K562 (cell line): Measurements from ENCODE around the gene ASB2. TPM values are rescaled to one million over a fixed set of nuclear protein-coding genes. Genes with fewer than 3 reads are reported as not detected.

Source experiments
- ATAC-seq: fragments of 200-7000 bp; cut with Tn5 transposase; 3 replicates; pipeline ENCODE4 v1.9.1; 2020; ENCODE audit warnings: moderate library complexity
- BruUV-seq: library from RNA; stranded (reverse); fragments of 400-500 nt; replicated peaks from 2 replicates; lab custom pipeline; 2021; lab: Mats Ljungman, UMichigan
- CTCF ChIA-PET: fragments of 300-600 bp; formaldehyde crosslinking; extraction: SDS; loops from one replicate; lab custom pipeline; 2021; ENCODE audit warnings: low intra/inter-chr PET ratio; lab: Yijun Ruan, JAX
- POLR2A ChIA-PET: fragments of 300-600, 350-650 bp; sonication (Branson Sonifier 250); formaldehyde crosslinking; extraction: SDS; loops from one replicate; lab custom pipeline; 2021; ENCODE audit warnings: antibody characterized with exemption, inconsistent platforms; lab: Yijun Ruan, JAX
- DNase-seq, 4 experiments: peaks; one replicate each; pipeline versions ENCODE4 v3.0.0 to v3.0.0-alpha.2; 2011 to 2018; ENCODE audit warnings: low spot score in 3 of 4, mixed read lengths in 3 of 4; ENCODE audit errors: extremely low read depth in 1 of 4
- FAIRE-seq: peaks from 2 replicates; lab custom pipeline; 2011; peaks lifted over from hg19 to GRCh38; lab: Jason Lieb, UNC
- H2AFZ ChIP-seq: 2 replicates; pipeline ENCODE4 v1.6.0; 2011; ENCODE audit warnings: low read depth, low read length, control low read depth, inconsistent platforms
- H3K27ac ChIP-seq: fragments of 200-600 bp; 3 replicates; pipeline ENCODE4 v1.8.0; 2011; ENCODE audit warnings: low read depth, mild to moderate bottlenecking, control low read depth, inconsistent platforms, low read length, moderate library complexity, mixed read lengths; ENCODE audit errors: extremely low read depth
- H3K27me3 ChIP-seq, 2 experiments: fragments of 300-600 bp in 1 of 2; 2 replicates in 1 of 2; 3 replicates in 1 of 2; pipeline versions ENCODE4 v1.6.0 to v1.8.0; 2011; ENCODE audit warnings: inconsistent platforms in 2 of 2, low read length in 2 of 2, mild to moderate bottlenecking in 1 of 2, mixed read lengths in 1 of 2, moderate library complexity in 1 of 2; ENCODE audit not compliant: control insufficient read depth in 2 of 2, insufficient read depth in 2 of 2
- H3K36me3 ChIP-seq: fragments of 300-600 bp; 3 replicates; pipeline ENCODE4 v1.8.0; 2011; ENCODE audit warnings: mild to moderate bottlenecking, low read length, inconsistent platforms; ENCODE audit not compliant: control insufficient read depth, insufficient read depth
- H3K4me1 ChIP-seq, 2 experiments: fragments of 200-600 bp in 1 of 2; replicated peaks in 1 of 2; 2 replicates in 1 of 2; 3 replicates in 1 of 2; pipeline versions ENCODE4 v1.5.1 to v1.8.0; 2011; ENCODE audit warnings: inconsistent platforms in 2 of 2, low read length in 2 of 2, mild to moderate bottlenecking in 1 of 2, mixed read lengths in 1 of 2, moderate library complexity in 1 of 2; ENCODE audit not compliant: control insufficient read depth in 2 of 2, insufficient read depth in 2 of 2
- H3K4me2 ChIP-seq: 2 replicates; pipeline ENCODE4 v1.6.1; 2011; ENCODE audit warnings: low read length, control low read depth, inconsistent platforms, mixed read lengths; ENCODE audit not compliant: insufficient read depth
- H3K4me3 ChIP-seq: fragments of 200-600 bp; sonication (generic), shearing (Covaris generic); 2 replicates; pipeline ENCODE4 v1.5.1; 2016; ENCODE audit warnings: control low read depth, inconsistent platforms
- H3K79me2 ChIP-seq: fragments of 200-600 bp; 3 replicates; pipeline ENCODE4 v1.8.0; 2011; ENCODE audit warnings: low read length, inconsistent platforms; ENCODE audit not compliant: control insufficient read depth, insufficient read depth
- H3K9ac ChIP-seq, 2 experiments: 2 replicates each; pipeline versions ENCODE4 v1.6.0 to v1.6.1; 2011; ENCODE audit warnings: low read depth in 2 of 2, low read length in 2 of 2, control low read depth in 1 of 2, inconsistent platforms in 1 of 2, mild to moderate bottlenecking in 1 of 2, mixed read lengths in 1 of 2; ENCODE audit not compliant: insufficient read depth in 1 of 2
- H3K9me1 ChIP-seq: one replicate; pipeline ENCODE4 v1.6.0; 2011; ENCODE audit warnings: inconsistent platforms, mild to moderate bottlenecking, low read length, moderate library complexity; ENCODE audit not compliant: control insufficient read depth, insufficient read depth
- H3K9me3 ChIP-seq: replicated peaks from 2 replicates; pipeline ENCODE4 v1.5.1; 2011; ENCODE audit warnings: low read depth, low read length, inconsistent platforms; ENCODE audit not compliant: control insufficient read depth, insufficient read depth
- H4K20me1 ChIP-seq: replicated peaks from 2 replicates; pipeline ENCODE4 v1.6.1; 2011; ENCODE audit warnings: low read length, inconsistent platforms, mixed read lengths; ENCODE audit not compliant: control insufficient read depth, insufficient read depth
- HDAC1 ChIP-seq, 2 experiments: fragments of 450-650 bp; IDR thresholded peaks; 2 replicates each; pipeline ENCODE4 v1.6.1; 2016 to 2017; ENCODE audit warnings: inconsistent platforms in 1 of 2, mild to moderate bottlenecking in 1 of 2, moderate library complexity in 1 of 2
- MCM2 ChIP-seq: fragments of 450-650 bp; IDR thresholded peaks from 2 replicates; pipeline ENCODE4 v1.6.1; 2017; ENCODE audit warnings: low read depth, mild to moderate bottlenecking
- MYBL2 ChIP-seq, 2 experiments: fragments of 450-650 bp in 1 of 2; sonication (generic) in 1 of 2; formaldehyde crosslinking in 1 of 2; IDR thresholded peaks; 2 replicates each; pipeline versions ENCODE4 v1.6.1 to v1.8.1; 2017 to 2022; ENCODE audit warnings: borderline replicate concordance in 1 of 2, inconsistent platforms in 1 of 2, low read depth in 1 of 2, mild to moderate bottlenecking in 1 of 2, missing genetic modification reagents in 1 of 2, moderate library complexity in 1 of 2
- NFYB ChIP-seq: IDR thresholded peaks from 2 replicates; pipeline ENCODE4 v1.6.1; 2011; ENCODE audit warnings: mild to moderate bottlenecking, moderate library complexity; ENCODE audit not compliant: insufficient read length; ENCODE audit errors: extremely low read depth
- PHF21A ChIP-seq: fragments of 450-650 bp; IDR thresholded peaks from 2 replicates; pipeline ENCODE4 v1.6.1; 2017; ENCODE audit warnings: low read depth, borderline replicate concordance
- RBM34 ChIP-seq: fragments of 200-400 bp; formaldehyde crosslinking; IDR thresholded peaks from 2 replicates; pipeline ENCODE4 v1.6.1; 2018; ENCODE audit warnings: low read length, borderline replicate concordance; ENCODE audit not compliant: insufficient read depth
- SIN3A ChIP-seq, 2 experiments: fragments of 150-350 bp in 1 of 2; IDR thresholded peaks; 2 replicates each; pipeline ENCODE4 v1.6.1; 2011 to 2016; ENCODE audit warnings: borderline replicate concordance in 2 of 2, low read depth in 2 of 2, low read length in 2 of 2, mild to moderate bottlenecking in 2 of 2, moderate library complexity in 2 of 2; ENCODE audit not compliant: control insufficient read depth in 1 of 2
- SRSF7 ChIP-seq: fragments of 200-400 bp; formaldehyde crosslinking; optimal IDR thresholded peaks from 2 replicates; pipeline ENCODE3; 2017; ENCODE audit warnings: mild to moderate bottlenecking, low read depth, low read length
- TEAD4 ChIP-seq, 2 experiments: sonication (generic) in 1 of 2; formaldehyde crosslinking in 1 of 2; IDR thresholded peaks; 2 replicates each; pipeline versions ENCODE4 v1.6.1 to v1.8.0; 2012 to 2022; ENCODE audit warnings: borderline replicate concordance in 1 of 2, inconsistent platforms in 1 of 2, low read length in 1 of 2, mild to moderate bottlenecking in 1 of 2, missing genetic modification reagents in 1 of 2
- ZNF584 ChIP-seq: fragments of 200-800 bp; sonication (Bioruptor generic); IDR thresholded peaks from 2 replicates; pipeline ENCODE4 v1.6.1; 2016; ENCODE audit warnings: low read depth, mild to moderate bottlenecking, missing genetic modification characterization, missing compliant biosample characterization
- ZNF780A ChIP-seq: fragments of 250-450 bp; sonication (Bioruptor Pico); IDR thresholded peaks from 2 replicates; pipeline ENCODE4 v1.5.0; 2021; ENCODE audit warnings: mild to moderate bottlenecking
- WGBS: fragments of 100-300 bp; shearing (Covaris generic); methylation state at CpG from one replicate; pipeline ENCODE4 v1.1.6; 2016; ENCODE audit warnings: low coverage, mixed read lengths; ENCODE audit not compliant: insufficient coverage; ENCODE audit errors: missing lambda C conversion rate; 5-methylcytosine and 5-hydroxymethylcytosine counted together
- in situ Hi-C: fragments of 300-500 bp; cut with MboI; formaldehyde crosslinking; loops from 4 replicates; pipeline ENCODE4 v1.15.0; 2018; ENCODE audit warnings: inconsistent platforms, mixed read lengths
- intact Hi-C: fragments of 100-400 bp; cut with micrococcal nuclease; formaldehyde crosslinking; loops from 2 replicates; pipeline ENCODE4 v1.14.2; 2022
- polyA plus RNA-seq, 8 experiments: library from polyadenylated mRNA; depleted of rRNA in 4 of 8; stranded (reverse) in 5 of 8; unstranded in 3 of 8; fragments of >200 nt; fragmentation: Nextera tagmentation in 2 of 8; fragmentation: Illumina TruSeq in 1 of 8; extraction: Ambion mirVana in 2 of 8; extraction: Trizol in 1 of 8; gene quantifications; 2 replicates each; pipeline versions ENCODE4 v1.2.1 to v1.2.3, GENCODE V29; 2011 to 2014; ENCODE audit warnings: inconsistent platforms in 1 of 8, missing spikeins in 1 of 8
- total RNA-seq, 7 experiments: library from RNA; depleted of rRNA in 6 of 7; stranded (reverse); fragments of >200 nt in 6 of 7; fragmentation: Illumina TruSeq in 2 of 7; extraction: Trizol in 2 of 7; gene quantifications; 2 replicates each; pipeline versions ENCODE4 v1.2.1 to v1.2.3, GENCODE V29; 2011 to 2021; ENCODE audit warnings: low replicate concordance in 1 of 7
- TF ChIP-seq, protein P1 (sequence below): fragments of 250-450 bp; sonication (Bioruptor Pico); IDR thresholded peaks from 2 replicates; pipeline ENCODE4 v1.5.0; 2020; ENCODE audit warnings: mild to moderate bottlenecking
- TF ChIP-seq, protein P2 (sequence below): fragments of 450-650 bp; formaldehyde crosslinking; IDR thresholded peaks from 2 replicates; pipeline ENCODE4 v1.4.0; 2022; ENCODE audit warnings: missing genetic modification characterization

ASB2 gene
- total and polyA plus RNA-seq, 9 of the 15 experiments (the other 6 are each of a cell fraction or from before 2014, with no cell fraction given), result not detected

DNA sequence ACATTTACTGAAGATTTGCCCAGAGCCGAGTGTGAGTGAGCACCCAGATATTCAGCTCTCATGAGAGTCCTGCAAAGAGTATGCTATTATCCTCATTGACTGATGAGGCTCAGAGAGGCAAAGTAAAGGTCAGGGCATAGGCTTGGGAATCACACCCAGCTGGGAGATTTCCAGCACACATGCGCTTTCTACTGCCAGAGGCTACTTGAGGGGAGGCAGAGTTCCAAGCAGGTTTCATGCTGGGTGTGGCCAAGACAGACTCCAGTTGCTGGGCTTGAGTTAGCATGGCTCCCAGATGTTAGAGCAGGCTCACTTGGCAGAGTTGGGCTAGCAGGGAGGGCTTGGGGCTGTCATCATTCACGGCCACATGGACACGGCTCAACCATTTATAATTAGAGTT, 63.6 kb downstream of the ASB2 start:
- Histone ChIP-seq H3K9ac (no peak overlapping the region), H3K4me2 (no peak overlapping the region), H3K4me1 (no peaks in the 10 kb centered on the region), H3K27ac (no peak overlapping the region), H3K36me3 (no peaks in the 10 kb centered on the region), H4K20me1 (no peaks in the 10 kb centered on the region), H3K4me3 (no peak overlapping the region), H3K79me2 (no peaks in the 10 kb centered on the region), H2AFZ (no peak overlapping the region), H3K27me3 (no peaks in the 10 kb centered on the region), H3K9me1 (no peaks in the 10 kb centered on the region), H3K9me3 (no peaks in the 10 kb centered on the region)
- DNase-seq (no peak), FAIRE-seq (no peak), ATAC-seq (no peak)
- WGBS, result 0% methylated on average over 4 of the region's 4 CpGs
- ChIA-PET POLR2A (no interaction called here), CTCF (no interaction called here)
- BruUV-seq, result no TSS peak
- in situ Hi-C loops, result no loop called here
- intact Hi-C loops, result no loop called here
- TF ChIP-seq ZNF780A (no peak), SIN3A (IDR thresholded peaks at IDR 0.05; ENCODE audit: borderline replicate concordance in 2 of 2, control insufficient read depth in 1 of 2, low read depth in 2 of 2, low read length in 2 of 2) (no peak), SRSF7 (no peak), NFYB (no peak), PHF21A (no peak), TEAD4 (IDR thresholded peaks at IDR 0.05; ENCODE audit: low read length) (no peak), TEAD4 (CRISPR knock-in tag; IDR thresholded peaks at IDR 0.05; ENCODE audit: borderline replicate concordance) (no peak), RBM34 (no peak), HDAC1 (IDR thresholded peaks at IDR 0.05) (no peak), ZNF584 (no peak), MYBL2 (IDR thresholded peaks at IDR 0.05; ENCODE audit: low read depth) (no peak), MYBL2 (CRISPR knock-in tag; IDR thresholded peaks at IDR 0.05; ENCODE audit: borderline replicate concordance) (no peak), MCM2 (no peak)
- TF ChIP-seq, protein P1, sequence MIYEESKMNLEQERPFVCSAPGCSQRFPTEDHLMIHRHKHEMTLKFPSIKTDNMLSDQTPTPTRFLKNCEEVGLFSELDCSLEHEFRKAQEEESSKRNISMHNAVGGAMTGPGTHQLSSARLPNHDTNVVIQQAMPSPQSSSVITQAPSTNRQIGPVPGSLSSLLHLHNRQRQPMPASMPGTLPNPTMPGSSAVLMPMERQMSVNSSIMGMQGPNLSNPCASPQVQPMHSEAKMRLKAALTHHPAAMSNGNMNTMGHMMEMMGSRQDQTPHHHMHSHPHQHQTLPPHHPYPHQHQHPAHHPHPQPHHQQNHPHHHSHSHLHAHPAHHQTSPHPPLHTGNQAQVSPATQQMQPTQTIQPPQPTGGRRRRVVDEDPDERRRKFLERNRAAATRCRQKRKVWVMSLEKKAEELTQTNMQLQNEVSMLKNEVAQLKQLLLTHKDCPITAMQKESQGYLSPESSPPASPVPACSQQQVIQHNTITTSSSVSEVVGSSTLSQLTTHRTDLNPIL (CRISPR knock-in tag), result no peak
- TF ChIP-seq, protein P2, sequence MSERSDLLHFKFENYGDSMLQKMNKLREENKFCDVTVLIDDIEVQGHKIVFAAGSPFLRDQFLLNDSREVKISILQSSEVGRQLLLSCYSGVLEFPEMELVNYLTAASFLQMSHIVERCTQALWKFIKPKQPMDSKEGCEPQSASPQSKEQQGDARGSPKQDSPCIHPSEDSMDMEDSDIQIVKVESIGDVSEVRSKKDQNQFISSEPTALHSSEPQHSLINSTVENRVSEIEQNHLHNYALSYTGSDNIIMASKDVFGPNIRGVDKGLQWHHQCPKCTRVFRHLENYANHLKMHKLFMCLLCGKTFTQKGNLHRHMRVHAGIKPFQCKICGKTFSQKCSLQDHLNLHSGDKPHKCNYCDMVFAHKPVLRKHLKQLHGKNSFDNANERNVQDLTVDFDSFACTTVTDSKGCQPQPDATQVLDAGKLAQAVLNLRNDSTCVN, result no peak
